Germinal center (tissue), 1 donor: Measurements from ENCODE around the gene ZNF674.
"Not testable (repeated sequence)": the region's sequence is repeated elsewhere in the genome, so short reads cannot be mapped to it uniquely, and the experiment has no call there.

Experiments used
- DNase-seq: peaks from one replicate; pipeline ENCODE4 v3.0.0; 2012; ENCODE audit warnings: mixed read lengths, low spot score

Gene ZNF674

GRCh38 chrX:46463682-46464081 lies 81.5 kb downstream of the ZNF674 start:
- DNase-seq: no peak

- no peak for DNase-seq
These were observed 83.5 kb downstream of the ZNF674 start for GRCh38 chrX:46461660-46462191.

GRCh38 chrX:46460801-46461659 lies 84.2 kb downstream of the ZNF674 start:
- not testable (repeated sequence) for DNase-seq

GRCh38 chrX:46459603-46460002 lies 85.6 kb downstream of the ZNF674 start:
- no peak for DNase-seq

GRCh38 chrX:46456125-46456922 lies 88.9 kb downstream of the ZNF674 start:
- no peak for DNase-seq
